Right renal pelvis (tissue), 4 donors: ENCODE data around the gene BRD1. TPM values are rescaled to one million over a fixed set of nuclear protein-coding genes. Genes with fewer than 3 reads are reported as not detected.

Source experiments
- DNase-seq, 4 donors: peaks; one replicate each; pipeline ENCODE4 v3.0.0-alpha.2; 2013; ENCODE audit warnings: low read depth in 4 of 4, low spot score in 3 of 4, missing footprints in 1 of 4
- polyA plus RNA-seq, 4 donors: library from polyadenylated mRNA; unstranded; fragments of 120-200 nt; gene quantifications; one replicate each; pipeline ENCODE4 v1.2.1, GENCODE V29; 2013; ENCODE audit not compliant: insufficient read length in 4 of 4

The BRD1 gene
- polyA plus RNA-seq, result 10 to 100 TPM; 33.4 to 37.9 (median 35.1) TPM

DNA sequence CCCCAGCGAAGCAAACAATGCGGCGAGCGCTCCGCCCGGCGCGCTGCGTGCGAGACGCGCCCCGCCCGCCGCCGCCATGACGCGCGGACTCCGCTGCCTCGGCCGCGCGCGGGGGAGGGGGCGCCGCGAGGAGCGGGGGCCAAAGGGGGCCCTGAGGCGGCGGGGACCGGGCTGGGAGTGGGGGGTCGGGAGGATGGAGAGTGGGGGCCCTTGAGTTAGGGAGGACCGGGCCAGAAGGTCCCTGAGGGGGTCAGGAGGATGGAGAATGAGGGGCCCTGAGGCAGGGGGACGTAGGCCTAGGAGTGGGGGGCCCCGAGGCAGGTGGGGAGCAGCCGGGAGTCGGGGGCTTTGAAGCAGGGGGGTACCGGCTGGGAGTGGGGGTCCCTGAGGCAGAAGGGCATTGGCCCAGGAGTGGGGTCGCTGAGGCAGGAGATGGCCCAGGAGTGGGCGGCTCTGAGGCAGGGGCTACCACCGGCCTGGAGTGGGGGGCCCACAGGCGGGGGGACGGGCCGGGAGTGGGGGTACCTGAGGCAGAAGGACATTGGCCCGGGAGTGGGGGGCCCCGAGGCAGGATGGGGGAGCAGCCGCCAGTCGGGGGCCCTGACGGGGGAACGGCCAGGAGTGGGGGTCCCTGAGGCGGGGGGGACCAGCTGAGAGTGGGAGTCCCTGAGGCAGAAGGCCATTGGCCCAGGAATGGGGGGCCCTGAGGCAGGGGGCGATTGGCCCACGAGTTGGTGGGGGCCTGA, at the start of gene BRD1:
TSS of gene BRD1 (minus strand) at position 21 of the 746 bp plus-strand sequence. CDS start 3,556 bp downstream, outside the sequence.
- DNase-seq, result peak in 3 of 4 donors; percentile 33 to 55 (median 36)

DNA sequence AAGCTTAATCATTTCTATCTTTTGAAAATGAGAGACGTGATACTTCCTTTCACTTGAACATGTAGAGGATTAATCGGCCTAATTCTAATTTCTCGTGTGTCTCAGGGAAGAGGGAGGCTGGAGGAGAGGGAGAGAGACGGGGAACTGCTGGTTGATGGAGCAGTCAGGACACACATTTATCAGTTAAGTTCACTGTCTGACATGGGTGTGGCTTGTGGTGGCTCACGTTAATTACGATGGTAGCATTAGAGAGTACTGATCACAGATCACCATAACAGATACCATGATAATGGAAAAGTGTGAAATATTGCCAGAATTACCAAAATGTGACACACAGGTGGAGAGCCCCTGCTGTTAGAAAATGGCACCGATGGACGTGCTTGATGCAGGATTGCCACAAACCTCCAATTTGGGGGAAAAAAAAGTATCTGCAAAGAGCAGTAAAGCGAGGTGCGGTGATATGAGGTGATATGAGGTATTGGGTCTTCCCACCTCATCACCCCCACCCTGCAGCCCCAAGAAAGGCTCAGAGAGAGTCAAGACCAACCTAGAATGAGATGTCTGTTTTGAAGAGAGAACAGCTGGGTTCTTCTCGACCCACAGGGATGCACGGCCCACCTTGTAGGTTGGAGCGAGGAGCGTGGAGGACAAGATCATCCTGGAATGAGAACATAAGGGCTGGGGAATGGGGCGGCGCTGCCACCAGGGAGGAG, 45.7 kb upstream of the BRD1 start:
- no peak for DNase-seq

DNA sequence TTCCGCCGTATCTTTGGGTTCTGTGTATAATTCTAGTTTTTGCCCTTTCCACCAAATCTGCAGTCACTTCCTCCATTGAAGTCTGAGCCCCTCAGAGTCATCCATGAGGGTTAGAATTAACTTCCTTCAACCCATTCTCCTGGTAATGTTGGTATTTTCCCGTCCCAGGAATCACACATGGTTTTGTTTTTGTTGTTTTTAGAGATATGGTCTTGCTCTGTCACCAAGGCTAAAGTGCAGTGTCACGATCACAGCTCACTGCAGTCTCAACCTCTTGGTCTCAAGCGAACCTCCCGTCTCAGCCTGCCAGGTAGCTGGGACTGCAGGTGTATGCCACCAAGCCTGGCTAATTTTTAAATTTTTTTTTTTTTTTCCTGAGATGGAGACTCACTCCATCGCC, 44.7 kb upstream of the BRD1 start:
- DNase-seq, result no peak

GRCh38 chr22:49871482-49871881, 43.8 kb upstream of the BRD1 start:
- DNase-seq, result no peak

- no peak for DNase-seq
Observed at GRCh38 chr22:49869845-49870712, 42.4 kb upstream of the BRD1 start.

- DNase-seq, result no peak
Observed at GRCh38 chr22:49869086-49869830, 41.6 kb upstream of the BRD1 start.

DNA sequence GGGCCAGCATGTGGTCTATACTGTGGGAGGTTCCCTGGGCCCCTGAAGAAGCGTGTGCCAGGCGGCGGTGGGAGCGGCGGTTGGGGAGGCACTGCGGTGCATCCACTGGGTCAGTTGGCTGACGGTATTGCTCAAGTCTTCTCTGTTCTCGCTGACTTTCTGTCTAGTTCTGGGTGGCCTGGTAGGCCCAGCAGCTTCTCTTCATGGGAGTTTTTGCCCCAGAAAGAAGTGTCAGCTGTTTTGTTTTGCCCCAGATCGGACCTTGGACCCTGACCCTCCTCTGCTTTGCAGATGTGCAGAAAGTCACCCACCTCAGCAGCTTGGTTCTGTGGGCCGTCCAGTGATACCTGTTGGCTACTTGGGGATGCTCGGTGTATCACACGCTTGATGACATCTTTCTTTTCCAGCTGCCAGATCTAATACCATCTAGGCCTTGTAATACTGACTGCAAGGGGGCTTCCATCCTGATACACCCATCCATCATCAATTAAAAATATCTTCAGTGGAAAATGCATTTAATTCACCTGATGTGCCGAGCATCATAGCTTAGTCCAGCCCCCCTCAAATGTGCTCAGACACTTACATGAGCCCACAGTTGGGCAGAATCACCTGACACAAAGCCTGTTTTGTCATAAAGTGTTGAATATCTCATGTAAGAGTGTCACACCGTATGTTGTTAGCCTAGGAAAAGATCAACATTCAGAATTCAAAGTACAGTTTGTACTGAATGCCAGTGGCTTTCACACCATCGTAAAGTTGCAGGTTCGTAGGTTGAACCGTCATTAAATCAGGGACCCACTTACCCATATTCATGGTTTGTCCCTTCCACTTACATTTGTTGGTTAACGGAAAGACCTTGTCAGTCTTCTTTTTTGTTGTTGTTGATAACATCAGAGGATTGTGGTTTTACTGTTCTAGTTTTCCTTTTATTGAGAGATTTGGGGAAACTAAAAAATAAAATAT, 39.9 kb upstream of the BRD1 start:
- DNase-seq, result no peak

DNA sequence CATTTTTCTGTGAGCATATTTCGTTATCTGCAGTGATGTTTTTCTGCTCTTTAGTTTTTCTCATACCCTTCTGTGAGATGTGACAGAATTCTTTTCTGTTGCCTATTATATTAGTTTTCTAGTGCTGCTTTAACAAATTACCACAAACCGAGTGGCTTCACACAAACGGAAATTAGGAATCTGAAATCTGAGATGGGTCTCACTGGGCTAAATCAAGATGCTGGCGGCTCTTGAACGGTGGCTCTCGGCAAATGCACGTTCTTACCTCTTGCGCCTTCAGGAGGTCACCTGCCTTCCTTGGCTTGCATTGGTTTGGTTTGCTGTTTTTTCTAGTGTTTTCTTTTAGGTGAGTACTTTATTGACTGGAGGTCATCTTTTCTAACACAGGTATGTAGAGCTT, 39.0 kb upstream of the BRD1 start:
- no peak for DNase-seq

- no peak for DNase-seq
Observed at GRCh38 chr22:49866134-49866533, 38.5 kb upstream of the BRD1 start.

GRCh38 chr22:49865156-49865555, 37.5 kb upstream of the BRD1 start:
- no peak for DNase-seq

- DNase-seq, result no peak
Observed at GRCh38 chr22:49863931-49864330, 36.3 kb upstream of the BRD1 start.

DNA sequence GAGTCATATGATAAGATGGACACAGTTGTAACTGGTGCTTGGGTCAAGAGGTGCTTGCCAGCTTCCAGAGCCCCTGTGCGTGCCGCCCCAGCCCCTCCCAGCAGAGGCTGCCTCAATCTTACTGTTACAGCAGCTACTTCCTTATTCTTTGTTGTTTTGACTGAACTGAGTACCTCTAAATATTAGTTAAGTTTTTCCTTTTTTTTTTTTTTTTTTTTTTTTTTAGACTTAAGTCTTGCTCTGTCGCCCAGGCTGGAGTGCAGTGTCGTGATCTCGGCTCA, 34.8 kb upstream of the BRD1 start:
- DNase-seq, result no peak

DNA sequence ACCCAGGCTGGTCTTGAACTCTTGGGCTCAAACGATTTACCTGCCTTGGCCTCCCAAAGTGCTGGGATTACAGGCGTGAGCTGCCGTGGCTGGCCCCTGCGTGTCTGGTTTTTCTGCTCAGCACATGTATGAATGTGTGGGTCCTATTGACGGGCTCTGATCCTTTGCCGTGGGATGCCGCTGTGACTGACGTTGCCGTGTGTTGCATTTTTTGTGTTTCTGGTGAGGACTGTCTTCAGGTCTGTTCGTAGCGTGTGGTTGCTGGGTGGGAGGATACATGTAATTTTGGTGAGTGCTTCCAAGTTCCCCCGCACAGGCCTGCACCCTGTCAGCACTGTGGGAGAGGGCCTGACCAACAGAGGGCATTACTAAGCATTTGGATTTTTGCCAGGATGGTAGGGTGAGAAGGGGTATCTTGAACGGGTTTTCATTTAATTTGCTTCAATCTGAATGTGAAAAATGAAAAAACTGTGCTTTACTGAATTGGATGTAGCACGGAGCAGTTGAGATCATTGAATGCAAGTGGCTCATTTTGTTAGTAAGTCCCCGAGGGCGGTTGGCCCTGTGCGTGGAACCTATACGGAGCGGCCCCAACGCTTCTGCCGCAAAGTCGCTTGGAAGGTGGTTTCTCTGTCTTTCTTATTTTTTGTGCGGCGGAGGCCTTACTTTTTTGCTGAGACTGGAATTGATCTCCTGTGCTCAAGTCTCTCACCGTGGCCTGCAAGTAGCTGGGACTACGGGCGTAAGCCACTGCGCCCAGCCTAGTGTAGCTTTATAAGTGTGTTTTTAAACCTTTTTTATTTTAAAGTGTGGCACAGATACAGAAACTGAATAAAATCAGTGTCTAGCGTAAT, 34.2 kb upstream of the BRD1 start:
- DNase-seq, result no peak

GRCh38 chr22:49858827-49859226, 31.2 kb upstream of the BRD1 start:
- DNase-seq, result no peak

GRCh38 chr22:49856766-49857618, 29.3 kb upstream of the BRD1 start:
- DNase-seq, result no peak

DNA sequence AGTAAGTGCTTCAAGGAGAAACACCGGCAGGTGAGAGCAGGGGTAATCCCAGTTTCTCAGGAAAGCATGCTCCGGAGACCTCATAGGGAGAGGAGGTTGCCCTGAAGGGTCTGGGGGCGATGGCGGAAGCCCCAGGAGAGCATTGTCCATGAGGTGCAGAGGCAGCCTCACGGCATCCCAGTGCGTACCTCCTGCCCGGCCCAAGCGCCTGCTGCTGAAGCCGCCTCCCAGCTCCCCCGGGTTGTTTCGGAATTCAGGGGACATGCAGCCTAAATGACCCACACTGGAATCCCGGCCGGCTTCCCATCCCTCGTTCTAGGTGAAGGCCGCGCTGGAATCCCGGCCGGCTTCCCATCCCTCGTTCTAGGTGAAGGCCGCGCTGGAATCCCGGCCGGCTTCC, 28.7 kb upstream of the BRD1 start:
- no peak for DNase-seq

- no peak for DNase-seq
Observed at GRCh38 chr22:49855251-49855911, 27.7 kb upstream of the BRD1 start.
